BLaER1 treated with 17β-estradiol and CSF1 and Interleukin-3, amounts not matched to agents 10 nM and 100 nM (cell line): Measurements from ENCODE around the gene NTRK3.
"Not testable (repeated sequence)": the region's sequence is repeated elsewhere in the genome, so short reads cannot be mapped to it uniquely, and the experiment has no call there.

ENCODE experiments used
- H3K27ac ChIP-seq, 11 experiments: shearing (Covaris generic); formaldehyde crosslinking; 2 replicates each; pipeline ENCODE4 v1.8.1; 2022
- H3K27me3 ChIP-seq, 11 experiments: shearing (Covaris generic); formaldehyde crosslinking; 2 replicates each; pipeline ENCODE4 v1.8.1; 2022
- H3K36me3 ChIP-seq, 11 experiments: shearing (Covaris generic); formaldehyde crosslinking; 2 replicates each; pipeline ENCODE4 v1.8.1; 2022
- H3K4me1 ChIP-seq, 10 experiments: shearing (Covaris generic); formaldehyde crosslinking; 2 replicates each; pipeline ENCODE4 v1.8.1; 2022
- H3K4me2 ChIP-seq, 11 experiments: shearing (Covaris generic); formaldehyde crosslinking; 2 replicates each; pipeline ENCODE4 v1.8.1; 2022
- H3K4me3 ChIP-seq, 10 experiments: shearing (Covaris generic); formaldehyde crosslinking; 2 replicates each; pipeline ENCODE4 v1.8.1; 2022
- H3K9ac ChIP-seq, 11 experiments: shearing (Covaris generic); formaldehyde crosslinking; 2 replicates each; pipeline ENCODE4 v1.8.1; 2022
- H3K9me3 ChIP-seq, 11 experiments: shearing (Covaris generic); formaldehyde crosslinking; replicated peaks in 1 of 11; 2 replicates each; pipeline ENCODE4 v1.8.1; 2022
- H4K20me1 ChIP-seq, 11 experiments: shearing (Covaris generic); formaldehyde crosslinking; 2 replicates each; pipeline ENCODE4 v1.8.1; 2022
- Cebpa-rat ChIP-seq, 11 experiments: shearing (Covaris generic); IDR thresholded peaks; 2 replicates each; pipeline ENCODE4 v1.8.1; 2022

Gene NTRK3

DNA sequence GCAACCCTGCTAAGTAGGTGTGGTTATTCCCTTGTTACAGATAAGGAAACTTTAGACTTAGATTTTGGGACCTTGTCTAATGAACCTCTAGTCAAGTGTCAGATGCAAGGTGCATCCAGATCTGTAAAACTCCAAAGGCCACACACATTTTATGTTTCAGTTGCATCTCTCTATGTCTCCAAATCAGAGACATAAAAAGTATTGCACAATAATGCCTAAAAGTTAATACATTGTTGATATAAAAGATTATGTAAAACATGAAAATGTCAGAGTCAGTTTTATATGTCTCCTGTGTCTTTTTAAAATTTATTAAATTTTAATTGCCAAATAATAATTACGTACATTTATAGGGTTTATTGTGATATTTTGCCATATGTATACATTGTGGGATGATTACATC lies 408.5 kb downstream of the NTRK3 start:
- H3K4me2 ChIP-seq: no peak overlapping the region
- peak in 3 of 11 experiments; percentile 13 to 48 (median 47); a peak in 2 of 22 replicates for TF ChIP-seq Cebpa-rat (IDR thresholded peaks at IDR 0.05)
- no peaks in the 10 kb centered on the region for H3K36me3 ChIP-seq
- H3K9me3 ChIP-seq: no peaks in the 10 kb centered on the region
- H3K27me3 ChIP-seq: no peaks in the 10 kb centered on the region
- no peaks in the 10 kb centered on the region for H4K20me1 ChIP-seq
- H3K9ac ChIP-seq: no peak overlapping the region
- H3K4me1 ChIP-seq: no peaks in the 10 kb centered on the region
- no peak overlapping the region for H3K4me3 ChIP-seq
- H3K27ac ChIP-seq: no peak overlapping the region

DNA sequence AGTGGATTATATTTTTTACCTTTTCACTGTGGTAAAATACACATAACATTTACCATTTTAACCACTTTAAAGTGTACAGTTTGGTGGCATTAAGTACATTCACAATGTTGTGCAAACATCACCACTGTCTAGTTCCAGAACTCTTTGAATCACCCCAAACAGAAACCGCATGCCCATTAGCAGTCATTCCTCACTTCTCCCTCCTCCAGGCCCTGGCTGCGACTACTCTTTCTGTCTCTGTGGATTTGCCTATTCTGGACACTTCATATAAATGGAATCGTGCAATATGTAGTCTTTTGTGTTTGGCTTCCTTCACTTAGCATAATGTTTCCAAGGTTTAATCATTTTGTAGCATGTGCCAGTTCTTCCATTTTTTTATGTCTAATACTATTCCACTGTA lies 409.8 kb downstream of the NTRK3 start:
- Histone ChIP-seq H3K27me3 (no peaks in the 10 kb centered on the region), H3K27ac (no peak overlapping the region), H4K20me1 (no peaks in the 10 kb centered on the region), H3K9ac (no peak overlapping the region), H3K9me3 (peaks cover 0 to 1% (median under 1%) of the 10 kb centered on the region in 11 experiments; a peak in 9 of 22 replicates), H3K36me3 (no peaks in the 10 kb centered on the region), H3K4me3 (no peak overlapping the region), H3K4me2 (no peak overlapping the region), H3K4me1 (no peaks in the 10 kb centered on the region)
- no peak for TF ChIP-seq Cebpa-rat (IDR thresholded peaks at IDR 0.05)

GRCh38 chr15:87843312-87843711 lies 413.2 kb downstream of the NTRK3 start:
- Histone ChIP-seq H3K27me3 (no peaks in the 10 kb centered on the region), H3K9ac (no peak overlapping the region), H3K9me3 (peaks cover 10 to 18% (median 10%) of the 10 kb centered on the region in 11 experiments; a peak in 18 of 22 replicates), H3K4me1 (no peaks in the 10 kb centered on the region), H3K27ac (no peak overlapping the region), H3K4me2 (no peak overlapping the region), H3K36me3 (no peaks in the 10 kb centered on the region), H3K4me3 (no peak overlapping the region), H4K20me1 (no peaks in the 10 kb centered on the region)
- TF ChIP-seq Cebpa-rat (IDR thresholded peaks at IDR 0.05): no peak

DNA sequence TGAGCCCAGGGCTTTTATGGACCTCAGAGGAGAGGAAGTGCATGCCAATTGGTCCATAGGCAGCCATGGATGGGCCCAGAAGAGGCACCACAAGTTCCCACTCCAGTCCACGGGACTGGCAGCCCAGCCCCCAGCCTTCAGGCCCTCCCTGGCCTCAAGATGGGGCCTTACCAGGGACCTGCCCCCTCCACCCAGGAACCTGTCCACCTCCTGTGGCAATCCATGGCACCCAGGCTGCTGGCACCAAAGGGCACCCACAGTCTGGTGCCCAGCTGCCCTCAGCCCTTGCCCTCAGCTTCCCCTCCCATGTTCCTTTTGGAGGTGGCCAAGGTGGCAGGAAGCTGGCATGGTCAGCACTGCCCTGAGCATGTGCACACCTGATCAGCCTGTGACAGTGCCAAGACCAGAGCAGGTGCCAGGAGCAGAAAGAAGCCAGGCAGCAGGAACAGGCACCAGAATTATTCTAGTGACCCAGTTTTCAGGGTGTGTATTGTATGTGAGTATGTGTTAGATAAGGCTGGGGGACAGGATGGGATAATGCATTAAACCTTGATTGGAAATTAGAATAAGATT lies 415.0 kb downstream of the NTRK3 start:
- Histone ChIP-seq H3K4me1 (no peaks in the 10 kb centered on the region), H3K4me2 (no peak overlapping the region), H3K36me3 (no peaks in the 10 kb centered on the region), H3K27ac (no peak overlapping the region), H3K9me3 (peaks cover 10 to 18% (median 10%) of the 10 kb centered on the region in 11 experiments; a peak in 18 of 22 replicates), H4K20me1 (no peaks in the 10 kb centered on the region), H3K27me3 (no peaks in the 10 kb centered on the region), H3K4me3 (no peak overlapping the region), H3K9ac (no peak overlapping the region)
- no peak for TF ChIP-seq Cebpa-rat (IDR thresholded peaks at IDR 0.05)

- H3K9me3 ChIP-seq, H3K4me1 ChIP-seq, H3K9ac ChIP-seq, H3K27ac ChIP-seq, H3K4me3 ChIP-seq, H3K4me2 ChIP-seq, H3K36me3 ChIP-seq, H4K20me1 ChIP-seq, H3K27me3 ChIP-seq: not testable (repeated sequence)
These were observed 420.7 kb downstream of the NTRK3 start for GRCh38 chr15:87835830-87836229.

DNA sequence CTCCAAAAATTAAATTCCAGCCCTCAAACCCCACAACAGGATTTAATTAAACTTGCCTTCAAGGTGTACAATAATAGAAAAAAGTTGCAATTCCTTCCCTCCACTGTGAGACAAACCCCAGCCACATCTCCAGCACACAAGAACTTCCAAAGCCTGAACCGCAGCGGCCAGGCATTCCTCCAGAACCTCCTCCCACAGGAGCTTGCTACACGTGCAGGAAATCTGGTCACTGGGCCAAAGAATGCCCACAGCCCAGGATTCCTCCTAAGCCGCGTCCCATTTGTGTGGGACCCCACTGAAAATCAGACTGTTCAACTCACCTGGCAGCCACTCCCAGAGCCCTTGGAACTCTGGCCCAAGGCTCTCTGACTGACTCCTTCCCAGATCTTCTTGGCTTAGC lies 423.2 kb downstream of the NTRK3 start:
- H3K27ac ChIP-seq, H3K4me2 ChIP-seq, H3K9me3 ChIP-seq, H3K27me3 ChIP-seq, H3K4me1 ChIP-seq, H3K4me3 ChIP-seq, H3K9ac ChIP-seq, H4K20me1 ChIP-seq, H3K36me3 ChIP-seq: not testable (repeated sequence)

GRCh38 chr15:87829332-87830050 lies 427.0 kb downstream of the NTRK3 start:
- Histone ChIP-seq H3K36me3 (no peaks in the 10 kb centered on the region), H3K4me1 (peaks cover 0 to 9% (median 0%) of the 10 kb centered on the region in 10 experiments; a peak in 5 of 20 replicates), H3K9ac (no peak overlapping the region), H3K4me2 (peak overlapping the region in 3 of 11 experiments; percentile 5 to 52 (median 7); a peak in 4 of 22 replicates), H4K20me1 (no peaks in the 10 kb centered on the region), H3K4me3 (no peak overlapping the region), H3K27me3 (no peaks in the 10 kb centered on the region), H3K27ac (peak overlapping the region in 2 of 11 experiments; percentile 15 to 33; a peak in 1 of 22 replicates), H3K9me3 (no peaks in the 10 kb centered on the region)
- TF ChIP-seq Cebpa-rat (IDR thresholded peaks at IDR 0.05): no peak

GRCh38 chr15:87828608-87829007 lies 427.9 kb downstream of the NTRK3 start:
- Histone ChIP-seq H3K9me3 (no peaks in the 10 kb centered on the region), H3K4me1 (peaks cover 0 to 9% (median 0%) of the 10 kb centered on the region in 10 experiments; a peak in 5 of 20 replicates), H3K36me3 (no peaks in the 10 kb centered on the region), H3K27me3 (no peaks in the 10 kb centered on the region), H3K9ac (no peak overlapping the region), H4K20me1 (no peaks in the 10 kb centered on the region), H3K4me2 (no peak overlapping the region), H3K27ac (no peak overlapping the region), H3K4me3 (no peak overlapping the region)
- TF ChIP-seq Cebpa-rat (IDR thresholded peaks at IDR 0.05): no peak

- no peak for TF ChIP-seq Cebpa-rat (IDR thresholded peaks at IDR 0.05)
- Histone ChIP-seq H3K36me3 (no peaks in the 10 kb centered on the region), H3K4me2 (no peak overlapping the region), H3K27me3 (no peaks in the 10 kb centered on the region), H3K4me1 (peaks cover 0 to 9% (median 0%) of the 10 kb centered on the region in 10 experiments; a peak in 5 of 20 replicates), H3K27ac (no peak overlapping the region), H4K20me1 (no peaks in the 10 kb centered on the region), H3K9ac (no peak overlapping the region), H3K9me3 (no peaks in the 10 kb centered on the region), H3K4me3 (no peak overlapping the region)
These were observed 429.4 kb downstream of the NTRK3 start for GRCh38 chr15:87827131-87827530.
